Measurements from ENCODE around the gene TYW1B.
"Not testable (repeated sequence)": the region's sequence is repeated elsewhere in the genome, so short reads cannot be mapped to it uniquely, and the experiment has no call there.

The TYW1B gene

GRCh38 chr7:72632765-72633292 lies 195.2 kb downstream of the TYW1B start:
- not testable (repeated sequence) for H3K9ac ChIP-seq (ENCODE audit: low read length in 5 of 5); H3K27me3 ChIP-seq (ENCODE audit: control insufficient read depth in 5 of 5, insufficient read depth in 4 of 5, low read length in 5 of 5); H3K36me3 ChIP-seq (ENCODE audit: control insufficient read depth in 5 of 5, insufficient read depth in 5 of 5, low read length in 5 of 5); H3K9me3 ChIP-seq (ENCODE audit: control insufficient read depth in 5 of 5, low read length in 5 of 5); H3K27ac ChIP-seq (ENCODE audit: low read depth, low read length); H3K4me3 ChIP-seq (ENCODE audit: low read depth in 1 of 5, low read length in 5 of 5); H3K4me1 ChIP-seq (ENCODE audit: control insufficient read depth in 5 of 5, insufficient read depth in 5 of 5, low read length in 5 of 5)

GRCh38 chr7:72628375-72628774 lies 199.6 kb downstream of the TYW1B start:
- H3K9ac ChIP-seq (ENCODE audit: low read length in 5 of 5); H3K27ac ChIP-seq (ENCODE audit: low read depth, low read length); H3K36me3 ChIP-seq (ENCODE audit: control insufficient read depth in 5 of 5, insufficient read depth in 5 of 5, low read length in 5 of 5); H3K27me3 ChIP-seq (ENCODE audit: control insufficient read depth in 5 of 5, insufficient read depth in 4 of 5, low read length in 5 of 5); H3K4me1 ChIP-seq (ENCODE audit: control insufficient read depth in 5 of 5, insufficient read depth in 5 of 5, low read length in 5 of 5); H3K4me3 ChIP-seq (ENCODE audit: low read depth in 1 of 5, low read length in 5 of 5); H3K9me3 ChIP-seq (ENCODE audit: control insufficient read depth in 5 of 5, low read length in 5 of 5): not testable (repeated sequence)

GRCh38 chr7:72626428-72627011 lies 201.5 kb downstream of the TYW1B start:
- not testable (repeated sequence) for H3K27me3 ChIP-seq (ENCODE audit: control insufficient read depth in 5 of 5, insufficient read depth in 4 of 5, low read length in 5 of 5); H3K9me3 ChIP-seq (ENCODE audit: control insufficient read depth in 5 of 5, low read length in 5 of 5); H3K27ac ChIP-seq (ENCODE audit: low read depth, low read length); H3K4me1 ChIP-seq (ENCODE audit: control insufficient read depth in 5 of 5, insufficient read depth in 5 of 5, low read length in 5 of 5); H3K36me3 ChIP-seq (ENCODE audit: control insufficient read depth in 5 of 5, insufficient read depth in 5 of 5, low read length in 5 of 5); H3K9ac ChIP-seq (ENCODE audit: low read length in 5 of 5); H3K4me3 ChIP-seq (ENCODE audit: low read depth in 1 of 5, low read length in 5 of 5)

- H3K36me3 ChIP-seq (ENCODE audit: control insufficient read depth in 5 of 5, insufficient read depth in 5 of 5, low read length in 5 of 5); H3K9ac ChIP-seq (ENCODE audit: low read length in 5 of 5); H3K4me1 ChIP-seq (ENCODE audit: control insufficient read depth in 5 of 5, insufficient read depth in 5 of 5, low read length in 5 of 5); H3K4me3 ChIP-seq (ENCODE audit: low read depth in 1 of 5, low read length in 5 of 5); H3K9me3 ChIP-seq (ENCODE audit: control insufficient read depth in 5 of 5, low read length in 5 of 5); H3K27ac ChIP-seq (ENCODE audit: low read depth, low read length); H3K27me3 ChIP-seq (ENCODE audit: control insufficient read depth in 5 of 5, insufficient read depth in 4 of 5, low read length in 5 of 5): not testable (repeated sequence)
Measured at GRCh38 chr7:72625721-72626423, 202.1 kb downstream of the TYW1B start.

- Histone ChIP-seq H3K9me3 (ENCODE audit: control insufficient read depth in 5 of 5, low read length in 5 of 5) (no peaks in the 10 kb centered on the region), H3K4me3 (ENCODE audit: low read depth in 1 of 5, low read length in 5 of 5) (no peak overlapping the region), H3K4me1 (ENCODE audit: control insufficient read depth in 5 of 5, insufficient read depth in 5 of 5, low read length in 5 of 5) (no peaks in the 10 kb centered on the region), H3K27ac (ENCODE audit: low read depth, low read length) (no peak overlapping the region), H3K36me3 (ENCODE audit: control insufficient read depth in 5 of 5, insufficient read depth in 5 of 5, low read length in 5 of 5) (no peaks in the 10 kb centered on the region), H3K9ac (ENCODE audit: low read length in 5 of 5) (no peak overlapping the region), H3K27me3 (ENCODE audit: control insufficient read depth in 5 of 5, insufficient read depth in 4 of 5, low read length in 5 of 5) (no peaks in the 10 kb centered on the region)
Measured at GRCh38 chr7:72622532-72622931, 205.5 kb downstream of the TYW1B start.

- not testable (repeated sequence) for H3K27ac ChIP-seq (ENCODE audit: low read depth, low read length); H3K9ac ChIP-seq (ENCODE audit: low read length in 5 of 5); H3K4me3 ChIP-seq (ENCODE audit: low read depth in 1 of 5, low read length in 5 of 5); H3K27me3 ChIP-seq (ENCODE audit: control insufficient read depth in 5 of 5, insufficient read depth in 4 of 5, low read length in 5 of 5); H3K4me1 ChIP-seq (ENCODE audit: control insufficient read depth in 5 of 5, insufficient read depth in 5 of 5, low read length in 5 of 5); H3K36me3 ChIP-seq (ENCODE audit: control insufficient read depth in 5 of 5, insufficient read depth in 5 of 5, low read length in 5 of 5); H3K9me3 ChIP-seq (ENCODE audit: control insufficient read depth in 5 of 5, low read length in 5 of 5)
Measured at GRCh38 chr7:72621761-72622187, 206.2 kb downstream of the TYW1B start.

GRCh38 chr7:72620923-72621322 lies 207.1 kb downstream of the TYW1B start:
- not testable (repeated sequence) for H3K36me3 ChIP-seq (ENCODE audit: control insufficient read depth in 5 of 5, insufficient read depth in 5 of 5, low read length in 5 of 5); H3K9ac ChIP-seq (ENCODE audit: low read length in 5 of 5); H3K9me3 ChIP-seq (ENCODE audit: control insufficient read depth in 5 of 5, low read length in 5 of 5); H3K4me3 ChIP-seq (ENCODE audit: low read depth in 1 of 5, low read length in 5 of 5); H3K4me1 ChIP-seq (ENCODE audit: control insufficient read depth in 5 of 5, insufficient read depth in 5 of 5, low read length in 5 of 5); H3K27ac ChIP-seq (ENCODE audit: low read depth, low read length); H3K27me3 ChIP-seq (ENCODE audit: control insufficient read depth in 5 of 5, insufficient read depth in 4 of 5, low read length in 5 of 5)

- H3K27ac ChIP-seq (ENCODE audit: low read depth, low read length); H3K9me3 ChIP-seq (ENCODE audit: control insufficient read depth in 5 of 5, low read length in 5 of 5); H3K4me3 ChIP-seq (ENCODE audit: low read depth in 1 of 5, low read length in 5 of 5); H3K4me1 ChIP-seq (ENCODE audit: control insufficient read depth in 5 of 5, insufficient read depth in 5 of 5, low read length in 5 of 5); H3K36me3 ChIP-seq (ENCODE audit: control insufficient read depth in 5 of 5, insufficient read depth in 5 of 5, low read length in 5 of 5); H3K27me3 ChIP-seq (ENCODE audit: control insufficient read depth in 5 of 5, insufficient read depth in 4 of 5, low read length in 5 of 5); H3K9ac ChIP-seq (ENCODE audit: low read length in 5 of 5): not testable (repeated sequence)
Measured at GRCh38 chr7:72618435-72619180, 209.4 kb downstream of the TYW1B start.

- H3K4me3 ChIP-seq (ENCODE audit: low read depth in 1 of 5, low read length in 5 of 5), result not testable (repeated sequence)
Measured at GRCh38 chr7:72609761-72610160, 218.2 kb downstream of the TYW1B start.

GRCh38 chr7:72607988-72608387 lies 220.0 kb downstream of the TYW1B start:
- not testable (repeated sequence) for H3K4me3 ChIP-seq (ENCODE audit: low read depth in 1 of 5, low read length in 5 of 5); H3K36me3 ChIP-seq (ENCODE audit: control insufficient read depth in 5 of 5, insufficient read depth in 5 of 5, low read length in 5 of 5); H3K9ac ChIP-seq (ENCODE audit: low read length in 5 of 5); H3K27me3 ChIP-seq (ENCODE audit: control insufficient read depth in 5 of 5, insufficient read depth in 4 of 5, low read length in 5 of 5); H3K4me1 ChIP-seq (ENCODE audit: control insufficient read depth in 5 of 5, insufficient read depth in 5 of 5, low read length in 5 of 5); H3K27ac ChIP-seq (ENCODE audit: low read depth, low read length); H3K9me3 ChIP-seq (ENCODE audit: control insufficient read depth in 5 of 5, low read length in 5 of 5)

More at GRCh38 chr7:72609761-72610160, 218.2 kb downstream of the TYW1B start:
- not testable (repeated sequence) for H3K27me3 ChIP-seq (ENCODE audit: control insufficient read depth in 5 of 5, insufficient read depth in 4 of 5, low read length in 5 of 5); H3K9ac ChIP-seq (ENCODE audit: low read length in 5 of 5); H3K27ac ChIP-seq (ENCODE audit: low read depth, low read length); H3K4me1 ChIP-seq (ENCODE audit: control insufficient read depth in 5 of 5, insufficient read depth in 5 of 5, low read length in 5 of 5); H3K36me3 ChIP-seq (ENCODE audit: control insufficient read depth in 5 of 5, insufficient read depth in 5 of 5, low read length in 5 of 5); H3K9me3 ChIP-seq (ENCODE audit: control insufficient read depth in 5 of 5, low read length in 5 of 5)
